Left lobe of liver (tissue), 2 donors: ENCODE results near the gene MAPKAP1. TPM values are rescaled to one million over a fixed set of nuclear protein-coding genes. Genes with fewer than 3 reads are reported as not detected.

Source experiments
- ATAC-seq: fragments of 200-7000 bp; cut with Tn5 transposase; one replicate; pipeline ENCODE4 v1.9.1; 2020; ENCODE audit warnings: mild to moderate bottlenecking, moderate library complexity
- DNase-seq: peaks from one replicate; pipeline ENCODE4 v3.0.0-alpha.2; 2020; ENCODE audit warnings: low spot score
- total RNA-seq: library from RNA; stranded (reverse); gene quantifications from one replicate; pipeline ENCODE4 v1.2.1, GENCODE V29; 2021
- donor health status: DM: no; HTN: no; CAD: no; lungs with moderate emphysema.
- donor health status: DM: no; HTN: yes; CAD: no.

The MAPKAP1 gene
- 42.4 TPM for total RNA-seq

- DNase-seq (peak; percentile 98), ATAC-seq (peak; percentile 100)
These were observed at the start of gene MAPKAP1 for GRCh38 chr9:125706651-125707471. Gene MAPKAP1 (minus strand): TSS chr9:125707208. CDS start chr9:125672574, 34,634 bp downstream.

GRCh38 chr9:125756518-125756917 lies 49.5 kb upstream of the MAPKAP1 start:
- DNase-seq (no peak), ATAC-seq (no peak)

GRCh38 chr9:125755340-125755739 lies 48.3 kb upstream of the MAPKAP1 start:
- no peak for DNase-seq
- ATAC-seq, result peak; percentile 15

GRCh38 chr9:125754096-125754495 lies 47.1 kb upstream of the MAPKAP1 start:
- DNase-seq (no peak), ATAC-seq (no peak)

- DNase-seq (no peak), ATAC-seq (no peak)
These were observed 45.1 kb upstream of the MAPKAP1 start for GRCh38 chr9:125752070-125752628.

GRCh38 chr9:125750627-125751011 lies 43.6 kb upstream of the MAPKAP1 start:
- ATAC-seq (no peak), DNase-seq (no peak)

GRCh38 chr9:125749951-125750626 lies 43.1 kb upstream of the MAPKAP1 start:
- ATAC-seq, result peak; percentile 8
- DNase-seq, result no peak

GRCh38 chr9:125749287-125749935 lies 42.4 kb upstream of the MAPKAP1 start:
- DNase-seq (no peak), ATAC-seq (no peak)

GRCh38 chr9:125748446-125749099 lies 41.6 kb upstream of the MAPKAP1 start:
- DNase-seq (peak; percentile 49), ATAC-seq (no peak)

GRCh38 chr9:125747765-125748445 lies 40.9 kb upstream of the MAPKAP1 start:
- DNase-seq (peak; percentile 60), ATAC-seq (peak; percentile 6)

- ATAC-seq (peak; percentile 14), DNase-seq (peak; percentile 67)
These were observed 40.2 kb upstream of the MAPKAP1 start, which contains the start of gene PBX3 for GRCh38 chr9:125747053-125747764. Gene PBX3 (plus strand): TSS chr9:125747373.

- DNase-seq (no peak), ATAC-seq (no peak)
These were observed 39.7 kb upstream of the MAPKAP1 start for GRCh38 chr9:125746774-125747052.

GRCh38 chr9:125746017-125746773 lies 39.2 kb upstream of the MAPKAP1 start:
- peak; percentile 87 for ATAC-seq
- peak; percentile 96 for DNase-seq

GRCh38 chr9:125745682-125746016 lies 38.6 kb upstream of the MAPKAP1 start:
- no peak for ATAC-seq
- no peak for DNase-seq

GRCh38 chr9:125745018-125745417 lies 38.0 kb upstream of the MAPKAP1 start:
- no peak for ATAC-seq
- no peak for DNase-seq

- ATAC-seq, result no peak
- no peak for DNase-seq
These were observed 37.6 kb upstream of the MAPKAP1 start for GRCh38 chr9:125744616-125745015.

- no peak for ATAC-seq
- DNase-seq, result no peak
These were observed 36.8 kb upstream of the MAPKAP1 start for GRCh38 chr9:125743682-125744428.

GRCh38 chr9:125742657-125743056 lies 35.6 kb upstream of the MAPKAP1 start:
- ATAC-seq (no peak), DNase-seq (no peak)
